Adrenal gland (tissue), 12 donors: Measurements from ENCODE around the gene CACHD1. TPM values are rescaled to one million over a fixed set of nuclear protein-coding genes. Genes with fewer than 3 reads are reported as not detected.
A peak's percentile ranks its signal among the peaks of the same experiment; 100 is the strongest.

Source experiments
- DNase-seq, 7 donors: peaks; one replicate each; pipeline ENCODE4 v3.0.0-alpha.2; 2019 to 2020
- H3K27ac ChIP-seq, 5 donors: fragments of 200-600 bp; sonication (generic) in 4 of 5; 1 replicate in 3 of 5; 2 replicates in 2 of 5; pipeline versions ENCODE4 v1.5.1 to v1.8.0; 2016 to 2020; ENCODE audit warnings: mild to moderate bottlenecking in 1 of 5
- H3K27me3 ChIP-seq: fragments of 200-600 bp; 2 replicates; pipeline ENCODE4 v1.8.0; 2021
- H3K36me3 ChIP-seq, 2 donors: fragments of 200-600 bp; replicated peaks in 1 of 2; 1 replicate in 1 of 2; 2 replicates in 1 of 2; pipeline versions ENCODE4 v1.5.1 to v1.8.0; 2018 to 2022
- H3K4me1 ChIP-seq, 2 donors: fragments of 200-600 bp; replicated peaks in 1 of 2; 1 replicate in 1 of 2; 2 replicates in 1 of 2; pipeline versions ENCODE4 v1.5.1 to v1.8.0; 2018 to 2021
- H3K4me3 ChIP-seq, 4 donors: fragments of 200-600 bp; sonication (generic) in 3 of 4; one replicate each; pipeline ENCODE4 v1.5.1; 2016 to 2018
- H3K9me3 ChIP-seq, 3 donors: fragments of 200-600 bp; sonication (generic) in 1 of 3; replicated peaks in 1 of 3; 1 replicate in 2 of 3; 2 replicates in 1 of 3; pipeline versions ENCODE4 v1.5.1 to v1.8.0; 2016 to 2021
- POLR2A ChIP-seq, 2 donors: fragments of 450-650 bp; IDR thresholded peaks; one replicate each; pipeline ENCODE4 v1.6.1; 2017; ENCODE audit warnings: antibody characterized with exemption in 2 of 2, mild to moderate bottlenecking in 2 of 2, moderate library complexity in 1 of 2
- WGBS, 4 donors: extraction: QIAGEN DNeasy Blood & Tissue Kit in 2 of 4; methylation state at CpG; one replicate each; pipeline versions ENCODE4 v1.1.5 to v1.1.7; 2013 to 2017; 5-methylcytosine and 5-hydroxymethylcytosine counted together
- intact Hi-C, 2 donors: fragments of 100-400 bp; cut with DNase I; formaldehyde crosslinking; loops; one replicate each; pipeline versions ENCODE4 v1.14.1 to v1.15.0; 2022 to 2023
- polyA plus RNA-seq, 3 donors: library from polyadenylated mRNA; stranded (reverse); fragments of 200-250 nt in 2 of 3; fragments of 350-450 nt in 1 of 3; fragmentation: Illumina TruSeq in 1 of 3; extraction: RNeasy Lipid Tissue Mini Kit (QIAGEN cat#74804) in 1 of 3; gene quantifications; one replicate each; pipeline ENCODE4 v1.2.3, GENCODE V29; 2013 to 2014
- total RNA-seq, 9 donors: library from RNA; depleted of rRNA in 4 of 9; stranded (reverse); fragments of >200 nt in 4 of 9; fragments of 120-200 nt in 1 of 9; fragmentation: NEBNext Ultra II Directional in 1 of 9; extraction: Animal tissue kit (Norgen Biotek cat#: 25700) in 1 of 9; gene quantifications; one replicate each; pipeline versions ENCODE4 v1.1.0 to v1.2.4, GENCODE V29; 2013 to 2023
- TF ChIP-seq, protein P1 (sequence below), 6 experiments: fragments of 450-650 bp in 4 of 6; fragments of 200-600 bp in 2 of 6; sonication (generic) in 1 of 6; IDR thresholded peaks; 1 replicate in 5 of 6; 2 replicates in 1 of 6; pipeline versions ENCODE4 v1.5.1 to v1.8.0; 2016 to 2021; ENCODE audit warnings: antibody characterized with exemption in 6 of 6, mild to moderate bottlenecking in 2 of 6, moderate library complexity in 1 of 6
- donor health status: healthy with polysubstance abuse.
- donor health status: Bipolar disorder and iron deficiency.
- donor health status: DM: yes; HTN: yes; CAD: no.
- donor health status: DM: no; HTN: no; CAD: no.
- donor health status: DM: no; HTN: no; CAD: no.
- donor health status: DM: yes; HTN: yes; CAD: no.

Gene CACHD1
- total and polyA plus RNA-seq, 12 donors = 14.8 to 43.1 (median 24.0) TPM

DNA sequence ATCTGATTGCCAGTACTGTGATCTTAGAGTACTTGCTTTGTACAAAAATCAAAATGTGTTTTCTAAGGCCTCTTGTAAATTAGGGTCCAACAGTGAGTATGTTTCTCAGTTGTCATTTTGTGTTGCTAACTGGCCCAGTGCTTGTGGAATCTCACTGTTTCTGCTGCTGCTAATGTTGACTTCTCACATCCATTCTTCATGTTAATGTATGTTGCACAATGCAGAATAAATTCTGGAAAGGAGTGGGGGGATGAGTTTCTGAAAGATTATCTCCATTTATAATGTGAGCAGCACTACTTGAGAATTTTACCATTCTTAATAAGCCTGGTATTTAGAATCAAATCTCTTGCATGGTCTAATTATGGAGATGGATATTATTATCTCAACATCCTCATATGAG is 57.9 kb downstream of the CACHD1 start:
- H3K4me3 ChIP-seq = no peak overlapping the region
- peaks cover 15 to 35% of the 10 kb centered on the region in 2 donors for H3K4me1 ChIP-seq
- H3K36me3 ChIP-seq = no peaks in the 10 kb centered on the region
- no peak for DNase-seq
- no peaks in the 10 kb centered on the region for H3K9me3 ChIP-seq
- TF ChIP-seq, protein P1, sequence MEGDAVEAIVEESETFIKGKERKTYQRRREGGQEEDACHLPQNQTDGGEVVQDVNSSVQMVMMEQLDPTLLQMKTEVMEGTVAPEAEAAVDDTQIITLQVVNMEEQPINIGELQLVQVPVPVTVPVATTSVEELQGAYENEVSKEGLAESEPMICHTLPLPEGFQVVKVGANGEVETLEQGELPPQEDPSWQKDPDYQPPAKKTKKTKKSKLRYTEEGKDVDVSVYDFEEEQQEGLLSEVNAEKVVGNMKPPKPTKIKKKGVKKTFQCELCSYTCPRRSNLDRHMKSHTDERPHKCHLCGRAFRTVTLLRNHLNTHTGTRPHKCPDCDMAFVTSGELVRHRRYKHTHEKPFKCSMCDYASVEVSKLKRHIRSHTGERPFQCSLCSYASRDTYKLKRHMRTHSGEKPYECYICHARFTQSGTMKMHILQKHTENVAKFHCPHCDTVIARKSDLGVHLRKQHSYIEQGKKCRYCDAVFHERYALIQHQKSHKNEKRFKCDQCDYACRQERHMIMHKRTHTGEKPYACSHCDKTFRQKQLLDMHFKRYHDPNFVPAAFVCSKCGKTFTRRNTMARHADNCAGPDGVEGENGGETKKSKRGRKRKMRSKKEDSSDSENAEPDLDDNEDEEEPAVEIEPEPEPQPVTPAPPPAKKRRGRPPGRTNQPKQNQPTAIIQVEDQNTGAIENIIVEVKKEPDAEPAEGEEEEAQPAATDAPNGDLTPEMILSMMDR (IDR thresholded peaks at IDR 0.05) = no peak
- TF ChIP-seq POLR2A (IDR thresholded peaks at IDR 0.05) = no peak
- H3K27ac ChIP-seq = no peak overlapping the region
- intact Hi-C loops = no loop called here
- H3K27me3 ChIP-seq = no peaks in the 10 kb centered on the region

DNA sequence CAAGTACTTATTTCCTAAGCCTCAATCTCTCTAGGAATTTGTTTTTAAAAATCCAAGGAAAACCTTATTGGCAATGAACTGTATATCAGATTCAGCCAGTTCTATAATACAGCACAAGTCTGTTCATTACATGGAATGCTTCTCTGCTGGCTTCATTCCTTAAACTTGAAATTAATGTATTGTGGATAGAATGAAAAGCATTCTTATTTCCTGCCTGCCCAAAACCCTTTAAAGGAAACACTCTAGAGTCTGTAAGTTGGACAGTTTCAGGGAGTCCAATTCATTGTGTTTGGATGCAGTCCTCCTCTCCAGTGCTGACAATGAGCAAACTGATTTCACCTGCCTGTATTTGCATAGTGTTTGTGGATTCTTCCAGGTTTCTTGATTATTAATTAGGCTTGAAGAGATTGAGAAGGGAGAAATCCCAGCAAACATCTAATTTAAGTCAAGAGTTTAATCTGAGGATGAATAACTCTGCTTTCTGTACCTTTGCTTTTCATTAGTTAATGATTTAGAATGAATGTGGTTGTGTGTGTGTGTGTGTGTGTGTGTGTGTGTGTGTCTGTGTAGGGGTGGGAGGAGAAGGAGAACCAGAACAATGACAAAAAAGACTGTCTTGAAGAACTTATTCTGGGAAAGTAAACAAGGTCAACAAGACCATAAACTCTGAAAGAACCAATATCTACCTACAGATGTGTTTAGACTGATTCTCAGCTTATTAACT is 61.2 kb downstream of the CACHD1 start:
- DNase-seq = no peak
- TF ChIP-seq POLR2A (IDR thresholded peaks at IDR 0.05) = no peak
- TF ChIP-seq, protein P1 (IDR thresholded peaks at IDR 0.05) = no peak
- Histone ChIP-seq H3K27me3 (no peaks in the 10 kb centered on the region), H3K4me1 (peaks cover 2 to 3% of the 10 kb centered on the region in 2 donors), H3K9me3 (no peaks in the 10 kb centered on the region), H3K4me3 (no peak overlapping the region), H3K36me3 (no peaks in the 10 kb centered on the region), H3K27ac (no peak overlapping the region)
- intact Hi-C loops = no loop called here

DNA sequence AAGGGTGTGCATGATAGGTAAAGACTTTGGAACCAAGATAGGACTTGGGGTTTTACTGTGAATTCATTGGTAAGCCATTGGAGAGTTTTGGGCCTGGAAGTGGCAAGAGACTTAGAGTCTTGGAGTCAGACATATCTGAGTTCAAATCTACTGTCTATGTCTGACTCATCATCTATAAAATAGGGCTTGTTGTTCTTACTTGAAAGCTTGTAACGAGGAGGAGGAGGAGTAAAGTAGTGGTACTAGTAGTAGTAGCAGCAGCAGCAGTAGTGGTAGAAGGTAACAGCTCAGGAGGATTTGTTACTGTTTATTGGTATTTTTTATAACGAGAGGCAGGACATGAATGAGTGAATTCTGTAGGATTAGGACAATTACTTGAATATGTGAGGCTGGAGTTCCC is 62.7 kb downstream of the CACHD1 start:
- no peak for DNase-seq
- TF ChIP-seq POLR2A (IDR thresholded peaks at IDR 0.05) = no peak
- TF ChIP-seq, protein P1 (IDR thresholded peaks at IDR 0.05) = no peak
- H3K9me3 ChIP-seq = no peaks in the 10 kb centered on the region
- no peak overlapping the region for H3K27ac ChIP-seq
- no peaks in the 10 kb centered on the region for H3K27me3 ChIP-seq
- intact Hi-C loops = no loop called here
- WGBS, 4 donors = 83 to 91% (median 87%) methylated on average over 2 of the region's 2 CpGs
- no peaks in the 10 kb centered on the region for H3K36me3 ChIP-seq
- no peak overlapping the region for H3K4me3 ChIP-seq
- peaks cover 3 to 12% of the 10 kb centered on the region in 2 donors for H3K4me1 ChIP-seq

DNA sequence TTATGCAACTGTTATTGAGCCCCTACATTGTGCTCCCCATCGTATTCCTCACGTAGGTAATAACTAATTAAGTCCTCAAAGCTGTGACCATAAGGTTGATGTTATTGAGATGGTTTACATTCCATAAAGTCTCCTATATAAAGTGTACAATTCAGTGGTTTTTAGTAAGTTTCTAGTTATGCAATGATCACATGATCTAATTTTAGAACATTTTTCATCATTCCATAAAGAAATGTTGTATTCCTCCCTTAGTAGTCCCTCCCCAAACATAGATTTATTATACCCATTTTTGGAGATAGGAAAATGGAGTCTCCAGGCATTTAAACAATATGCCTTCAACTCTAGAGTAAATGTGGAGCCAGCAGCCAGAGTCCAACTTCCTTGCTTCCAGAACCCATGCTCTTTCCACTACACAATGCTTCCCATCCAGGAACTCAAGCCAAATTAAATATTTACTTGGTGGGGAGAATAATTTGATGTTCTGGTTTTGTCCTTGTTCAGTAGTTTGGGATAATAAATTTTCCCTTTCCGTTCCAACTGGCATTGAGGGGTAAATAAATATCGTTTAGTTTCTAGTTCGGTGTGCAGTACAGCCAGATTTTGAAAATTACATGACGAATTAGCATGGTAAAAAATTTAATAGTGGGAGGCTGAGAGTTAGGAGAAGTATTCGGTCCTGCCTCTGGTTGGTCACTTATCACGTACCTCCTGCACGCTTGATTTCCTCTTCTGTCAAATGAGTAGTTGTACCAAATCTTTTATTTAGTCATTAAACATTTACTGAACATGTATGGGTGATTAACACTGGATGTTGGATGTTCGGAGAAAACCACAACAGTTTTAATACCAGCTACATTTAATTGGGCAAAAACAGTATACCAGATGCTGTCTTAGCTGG is 66.3 kb downstream of the CACHD1 start:
- H3K36me3 ChIP-seq = no peaks in the 10 kb centered on the region
- DNase-seq = no peak
- H3K27me3 ChIP-seq = no peaks in the 10 kb centered on the region
- intact Hi-C loops = no loop called here
- TF ChIP-seq, protein P1 (IDR thresholded peaks at IDR 0.05) = no peak
- TF ChIP-seq POLR2A (IDR thresholded peaks at IDR 0.05) = no peak
- 41 to 54% (median 50%) methylated on average over 10 of the region's 10 CpGs for WGBS, 4 donors
- H3K9me3 ChIP-seq = no peaks in the 10 kb centered on the region
- peaks cover 7 to 41% of the 10 kb centered on the region in 2 donors for H3K4me1 ChIP-seq
- H3K4me3 ChIP-seq = peak overlapping the region in 1 of 4 donors; percentile 2
- H3K27ac ChIP-seq = peak overlapping the region in 1 of 5 donors; percentile 66
